Right lung (tissue), 5 donors: ENCODE measurements around the gene TNS1. TPM values are rescaled to one million over a fixed set of nuclear protein-coding genes. Genes with fewer than 3 reads are reported as not detected.
"Not testable (repeated sequence)": the region's sequence is repeated elsewhere in the genome, so short reads cannot be mapped to it uniquely, and the experiment has no call there.

Source experiments
- DNase-seq, 2 donors: peaks; one replicate each; pipeline ENCODE4 v3.0.0-alpha.2; 2013
- polyA plus RNA-seq, 5 donors: library from polyadenylated mRNA; unstranded; fragments of 120-200 nt; gene quantifications; one replicate each; pipeline versions ENCODE4 v1.2.1 to v1.2.3, GENCODE V29; 2013; ENCODE audit warnings: inconsistent platforms in 1 of 5, low replicate concordance in 1 of 5; ENCODE audit not compliant: insufficient read length in 5 of 5, insufficient read depth in 1 of 5

The TNS1 gene
- polyA plus RNA-seq, 5 donors: 113 to 196 (median 125) TPM

- no peak for DNase-seq
Measured at GRCh38 chr2:217818293-217818850, 184.4 kb downstream of the TNS1 start.

- no peak for DNase-seq
Measured at GRCh38 chr2:217817466-217818292, 185.1 kb downstream of the TNS1 start.

GRCh38 chr2:217816396-217816869, 186.4 kb downstream of the TNS1 start:
- peak; percentile 78 to 84 for DNase-seq

DNA sequence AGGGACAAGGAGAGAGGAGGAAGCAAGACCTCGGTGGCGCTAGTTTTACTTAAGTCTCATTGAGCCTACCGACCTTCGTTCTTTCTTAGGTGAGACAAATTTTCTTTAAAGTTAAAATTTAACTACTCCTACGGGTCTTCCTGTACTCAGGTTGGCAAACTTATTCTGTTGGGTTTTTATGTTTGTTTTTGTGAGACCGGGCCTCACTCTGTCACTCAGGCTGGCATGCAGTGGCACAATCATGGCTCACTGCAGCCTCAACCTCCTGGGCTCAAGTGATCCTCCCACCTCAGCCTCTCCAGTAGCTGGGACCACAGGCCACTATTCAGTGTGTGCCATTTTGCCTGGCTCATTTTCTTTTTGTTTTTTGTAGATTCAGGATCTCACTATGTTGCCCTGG, 189.0 kb downstream of the TNS1 start:
- DNase-seq: no peak

GRCh38 chr2:217812170-217812569, 190.6 kb downstream of the TNS1 start:
- no peak for DNase-seq

- no peak for DNase-seq
Measured at GRCh38 chr2:217810260-217810659, 192.5 kb downstream of the TNS1 start.

GRCh38 chr2:217809736-217810135, 193.1 kb downstream of the TNS1 start:
- no peak for DNase-seq

- not testable (repeated sequence) for DNase-seq
Measured at GRCh38 chr2:217808967-217809366, 193.8 kb downstream of the TNS1 start.

GRCh38 chr2:217808326-217808725, 194.5 kb downstream of the TNS1 start:
- no peak for DNase-seq

DNA sequence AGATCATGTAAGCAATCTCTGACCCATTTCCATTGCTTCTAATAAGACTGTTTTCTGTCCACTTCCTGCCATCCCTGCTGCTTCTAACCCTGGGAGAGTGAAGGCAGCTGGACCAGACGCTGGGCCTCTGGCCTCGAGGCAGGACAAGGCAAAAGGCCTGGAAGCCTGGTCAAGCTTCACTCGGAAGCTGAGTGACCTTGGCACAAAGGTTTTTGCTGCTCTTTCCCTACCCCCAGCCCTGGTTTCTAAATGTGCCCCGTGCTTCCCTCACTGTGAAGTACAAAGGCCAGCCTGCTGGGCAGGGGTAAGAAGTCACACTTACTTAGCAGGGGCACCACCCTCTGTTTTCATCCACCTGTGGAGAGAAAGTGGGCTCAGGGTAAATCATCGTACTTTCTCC, 195.0 kb downstream of the TNS1 start:
- DNase-seq: no peak

DNA sequence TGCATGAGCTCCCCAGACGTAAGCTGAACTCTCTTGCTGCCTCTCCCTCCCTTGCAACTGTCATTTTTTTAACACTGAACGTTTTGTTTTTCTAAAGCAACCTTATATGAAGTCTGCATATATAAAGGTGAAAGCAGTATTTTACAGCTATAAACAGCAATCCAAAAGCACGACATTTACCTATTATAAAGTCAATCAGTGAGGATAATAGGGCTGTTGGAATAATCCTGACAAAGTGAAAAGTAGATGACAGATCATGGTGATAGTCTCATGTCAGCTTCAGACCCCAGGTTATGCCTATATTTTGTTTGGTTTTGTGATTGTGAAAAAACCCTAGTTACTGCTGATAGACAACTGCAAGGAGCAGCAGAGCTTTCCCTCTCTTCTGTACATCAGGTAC, 195.8 kb downstream of the TNS1 start:
- DNase-seq: no peak

GRCh38 chr2:217806482-217806765, 196.4 kb downstream of the TNS1 start:
- DNase-seq: no peak

DNA sequence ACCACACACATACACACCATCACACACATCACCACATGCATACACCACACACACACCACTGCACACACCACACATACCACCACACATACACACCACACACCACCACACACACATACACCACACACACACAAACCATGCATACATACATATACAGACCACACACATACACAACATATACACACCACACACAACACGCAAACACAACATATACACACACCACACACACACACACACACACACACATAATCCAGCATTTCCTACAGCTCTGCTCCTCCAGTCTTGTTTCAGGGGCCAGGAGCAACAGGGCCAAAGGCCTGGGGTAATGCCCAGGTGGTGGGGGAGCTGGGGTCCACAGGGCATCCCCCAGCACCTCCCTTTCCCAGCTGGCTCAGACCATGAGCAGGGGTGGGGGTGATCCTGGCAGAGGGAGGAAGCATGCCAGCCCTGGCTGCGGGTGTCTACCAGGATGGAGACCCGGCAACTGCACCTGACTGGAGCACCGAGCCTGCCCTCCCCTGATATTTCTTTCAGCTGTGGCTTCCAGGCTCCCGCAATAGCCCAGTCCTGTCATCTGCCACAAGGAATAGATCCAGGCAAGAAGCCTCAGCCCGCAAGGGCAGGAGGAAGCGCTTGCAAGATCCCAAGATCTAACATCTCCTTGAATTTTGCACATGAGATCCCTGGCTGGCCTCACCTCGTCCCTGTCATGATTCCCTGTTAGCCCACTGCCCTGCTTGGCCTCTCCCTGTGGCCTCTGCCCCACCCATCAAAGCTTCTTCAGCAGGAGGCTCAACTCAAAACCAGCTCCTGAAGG, 196.9 kb downstream of the TNS1 start:
- no peak for DNase-seq

DNA sequence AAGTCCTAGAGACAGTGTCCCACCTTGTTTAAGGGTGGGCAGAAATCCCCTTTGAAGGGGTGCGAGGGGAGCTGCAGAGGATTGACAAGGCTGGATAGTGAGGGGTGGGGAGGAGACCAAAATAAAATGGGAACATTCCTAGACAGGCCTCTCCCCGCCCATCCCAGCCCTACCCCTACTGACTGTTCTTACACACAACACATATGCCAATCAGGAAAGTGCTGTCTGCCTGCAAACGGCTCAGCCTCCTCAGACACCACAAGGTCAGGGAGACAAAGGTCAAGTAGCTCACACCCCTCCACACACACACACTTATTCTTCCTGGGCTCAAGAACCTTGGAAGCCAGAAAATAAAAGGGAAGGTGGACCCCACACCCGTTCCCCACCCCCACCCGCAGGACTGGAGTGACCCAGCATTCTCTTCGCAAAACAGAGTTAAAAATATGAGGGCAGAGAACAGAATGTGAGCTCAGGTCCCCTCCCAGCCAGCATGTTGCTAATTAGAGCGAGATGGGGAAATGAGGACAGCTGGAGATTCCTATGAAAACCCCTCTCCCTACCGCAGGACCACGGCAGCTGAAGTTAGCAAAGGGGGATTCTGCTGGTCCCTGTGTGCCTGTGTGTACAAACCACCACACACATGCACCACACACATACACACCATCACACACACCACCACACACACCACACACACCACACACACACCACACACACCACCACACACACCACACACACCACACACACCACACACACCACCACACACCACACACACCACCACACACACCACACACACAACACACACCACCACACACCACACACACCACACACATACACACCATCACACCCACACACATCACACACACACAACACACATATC, 197.8 kb downstream of the TNS1 start:
- DNase-seq: no peak

- no peak for DNase-seq
Measured at GRCh38 chr2:217804338-217804737, 198.5 kb downstream of the TNS1 start.

- no peak for DNase-seq
Measured at GRCh38 chr2:217803653-217803960, 199.2 kb downstream of the TNS1 start.

- no peak for DNase-seq
Measured at GRCh38 chr2:217802876-217803652, 199.7 kb downstream of the TNS1 start.

DNA sequence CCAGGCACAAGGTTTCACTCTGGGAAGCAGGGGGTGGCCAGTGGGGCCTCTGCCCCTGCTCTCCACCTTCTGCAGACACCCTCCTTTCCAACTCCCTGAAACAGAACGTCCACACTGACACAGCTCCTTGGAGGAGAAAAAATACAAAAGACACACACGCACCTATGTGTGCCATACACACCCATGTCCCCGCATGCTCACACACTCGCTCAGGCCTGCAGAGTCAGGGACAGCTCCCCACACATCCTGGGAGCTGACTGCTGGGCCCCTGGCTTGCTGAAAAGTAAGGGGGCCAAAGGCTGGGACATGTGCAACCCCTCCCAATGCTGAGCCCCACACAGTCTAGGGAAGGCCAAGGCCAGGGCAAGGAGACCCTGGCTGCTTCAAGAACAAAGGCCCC, 200.5 kb downstream of the TNS1 start:
- no peak for DNase-seq

DNA sequence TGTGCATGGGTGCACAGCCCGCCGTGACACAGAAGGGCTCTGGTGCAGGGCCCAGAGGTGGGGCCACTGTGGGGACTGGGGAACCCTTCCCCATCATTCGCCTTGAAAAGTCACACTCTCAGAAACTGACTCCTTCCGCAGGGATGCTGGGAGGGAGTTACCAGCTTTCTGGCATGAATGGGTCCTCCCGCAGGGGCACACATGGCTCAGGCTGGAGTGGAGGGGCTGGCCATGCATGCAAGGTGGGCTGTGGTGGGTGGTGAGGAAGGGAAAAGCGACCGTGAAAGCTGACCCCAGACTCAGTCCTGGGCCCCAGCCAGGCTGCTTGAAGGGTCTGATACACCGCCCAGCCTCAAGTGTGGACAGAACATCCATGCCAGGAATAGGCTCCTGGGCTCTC, 201.1 kb downstream of the TNS1 start:
- no peak for DNase-seq

- no peak for DNase-seq
Measured at GRCh38 chr2:217801115-217801531, 201.7 kb downstream of the TNS1 start.

GRCh38 chr2:217800433-217801114, 202.2 kb downstream of the TNS1 start:
- no peak for DNase-seq
